T-helper 1 cell treated with Interleukin-12 subunit alpha and Interleukin-12 subunit beta and Interleukin-4 antibody, amounts not matched to agents 30 μg/mL and 1 μg/mL, for 36 hours (primary cell): ENCODE measurements around the gene SPRYD4.
A peak's percentile ranks its signal among the peaks of the same experiment; 100 is the strongest.
"Not testable (repeated sequence)": the region's sequence is repeated elsewhere in the genome, so short reads cannot be mapped to it uniquely, and the experiment has no call there.

Experiments used
- H3K27ac Mint-ChIP-seq: one replicate; pipeline ENCODE4 v1.8.0; 2021; ENCODE audit warnings: mild to moderate bottlenecking, mixed read lengths
- H3K27me3 Mint-ChIP-seq: one replicate; pipeline ENCODE4 v1.8.0; 2021; ENCODE audit warnings: low read depth, mixed read lengths
- H3K36me3 Mint-ChIP-seq: one replicate; pipeline ENCODE4 v1.8.0; 2021; ENCODE audit warnings: low read depth, mixed read lengths
- H3K4me1 Mint-ChIP-seq: one replicate; pipeline ENCODE4 v1.8.0; 2021; ENCODE audit warnings: low read depth, mixed read lengths
- H3K4me3 Mint-ChIP-seq: one replicate; pipeline ENCODE4 v1.8.0; 2021; ENCODE audit warnings: mild to moderate bottlenecking, moderate library complexity, mixed read lengths
- H3K9me3 Mint-ChIP-seq: one replicate; pipeline ENCODE4 v1.8.0; 2021; ENCODE audit warnings: mixed read lengths

Gene SPRYD4

DNA sequence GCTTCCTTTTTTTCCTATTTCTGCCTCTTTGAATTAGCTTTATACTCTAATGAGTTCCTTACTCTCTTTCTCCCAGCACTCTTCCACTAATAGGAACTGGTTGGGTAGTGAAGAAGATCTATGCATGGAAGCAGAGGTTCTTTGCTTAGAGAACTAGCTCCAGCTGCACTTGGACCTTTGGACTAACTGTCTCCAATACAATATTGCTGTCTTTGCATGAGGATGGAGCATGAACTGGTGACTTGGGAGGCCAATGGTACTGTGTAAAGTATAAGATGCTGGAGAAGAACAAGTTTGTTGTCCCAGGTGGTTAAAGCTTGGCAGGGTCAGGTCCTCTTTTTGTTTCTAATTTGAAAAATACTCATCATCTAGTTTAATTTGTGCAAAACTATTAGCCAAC, 22.0 kb downstream of the SPRYD4 start:
- Mint-ChIP-seq H3K27ac (no peak overlapping the region), H3K36me3 (peaks cover 2% of the 10 kb centered on the region), H3K4me1 (peaks cover 13% of the 10 kb centered on the region), H3K9me3 (no peaks in the 10 kb centered on the region), H3K27me3 (peaks cover 62% of the 10 kb centered on the region), H3K4me3 (no peak overlapping the region)

DNA sequence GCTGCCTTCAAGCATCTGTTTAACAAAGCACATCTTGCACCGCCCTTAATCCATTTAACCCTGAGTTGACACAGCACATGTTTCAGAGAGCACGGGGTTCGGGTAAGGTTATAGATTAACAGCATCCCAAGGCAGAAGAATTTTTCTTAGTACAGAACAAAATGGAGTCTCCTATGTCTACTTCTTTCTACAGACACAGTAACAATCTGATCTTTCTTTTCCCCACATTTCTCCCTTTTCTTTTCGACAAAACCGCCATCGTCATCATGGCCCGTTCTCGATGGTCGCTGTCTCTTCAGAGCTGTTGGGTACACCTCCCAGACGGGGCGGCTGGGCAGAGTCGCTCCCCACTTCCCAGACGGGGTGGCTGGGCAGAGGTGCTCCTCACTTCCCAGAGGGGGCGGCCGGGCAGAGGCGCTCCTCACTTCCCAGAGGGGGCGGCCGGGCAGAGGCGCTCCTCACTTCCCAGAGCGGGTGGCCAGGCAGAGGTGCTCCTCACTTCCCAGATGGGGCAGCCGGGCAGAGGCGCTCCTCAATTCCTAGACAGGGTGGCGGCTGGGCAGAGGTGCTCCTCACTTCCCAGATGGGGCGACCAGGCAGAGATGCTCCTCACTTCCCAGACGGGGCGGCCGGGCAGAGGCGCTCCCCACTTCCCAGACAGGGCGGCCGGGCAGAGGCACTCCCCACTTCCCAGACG, 25.2 kb downstream of the SPRYD4 start:
- H3K27ac Mint-ChIP-seq, H3K9me3 Mint-ChIP-seq, H3K4me3 Mint-ChIP-seq, H3K36me3 Mint-ChIP-seq, H3K4me1 Mint-ChIP-seq: not testable (repeated sequence)
- peaks cover 37% of the 10 kb centered on the region for H3K27me3 Mint-ChIP-seq

DNA sequence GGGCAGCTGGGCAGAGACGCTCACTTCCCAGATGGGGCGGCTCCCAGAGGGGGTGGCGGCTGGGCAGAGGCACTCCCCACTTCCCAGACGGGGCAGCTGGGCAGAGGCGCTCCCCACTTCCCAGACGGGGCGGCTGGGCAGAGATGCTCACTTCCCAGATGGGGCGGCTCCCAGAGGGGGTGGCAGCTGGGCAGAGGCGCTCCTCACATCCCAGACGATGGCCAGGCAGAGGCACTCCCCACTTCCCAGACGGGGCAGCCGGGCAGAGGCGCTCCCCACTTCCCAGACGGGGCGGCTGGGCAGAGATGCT, 25.7 kb downstream of the SPRYD4 start:
- not testable (repeated sequence) for H3K4me3 Mint-ChIP-seq, H3K27ac Mint-ChIP-seq, H3K4me1 Mint-ChIP-seq, H3K36me3 Mint-ChIP-seq, H3K9me3 Mint-ChIP-seq
- peaks cover 32% of the 10 kb centered on the region for H3K27me3 Mint-ChIP-seq

DNA sequence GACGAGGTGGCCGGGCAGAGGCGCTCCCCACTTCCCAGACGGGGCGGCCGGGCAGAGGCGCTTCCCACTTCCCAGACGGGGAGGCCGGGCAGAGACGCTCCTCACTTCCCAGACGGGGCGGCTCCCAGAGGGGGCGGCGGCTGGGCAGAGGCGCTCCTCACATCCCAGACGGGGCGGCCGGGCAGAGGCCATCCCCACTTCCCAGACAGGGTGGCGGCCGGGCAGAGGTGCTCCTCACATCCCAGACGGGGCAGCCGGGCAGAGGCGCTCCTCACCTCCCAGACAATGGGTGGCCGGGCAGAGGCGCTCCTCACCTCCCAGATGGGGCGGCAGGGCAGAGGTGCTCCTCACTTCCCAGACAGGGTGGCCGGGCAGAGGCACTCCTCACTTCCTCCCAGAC, 26.1 kb downstream of the SPRYD4 start:
- H3K9me3 Mint-ChIP-seq, H3K4me3 Mint-ChIP-seq, H3K27ac Mint-ChIP-seq, H3K4me1 Mint-ChIP-seq, H3K36me3 Mint-ChIP-seq: not testable (repeated sequence)
- H3K27me3 Mint-ChIP-seq = peaks cover 28% of the 10 kb centered on the region

DNA sequence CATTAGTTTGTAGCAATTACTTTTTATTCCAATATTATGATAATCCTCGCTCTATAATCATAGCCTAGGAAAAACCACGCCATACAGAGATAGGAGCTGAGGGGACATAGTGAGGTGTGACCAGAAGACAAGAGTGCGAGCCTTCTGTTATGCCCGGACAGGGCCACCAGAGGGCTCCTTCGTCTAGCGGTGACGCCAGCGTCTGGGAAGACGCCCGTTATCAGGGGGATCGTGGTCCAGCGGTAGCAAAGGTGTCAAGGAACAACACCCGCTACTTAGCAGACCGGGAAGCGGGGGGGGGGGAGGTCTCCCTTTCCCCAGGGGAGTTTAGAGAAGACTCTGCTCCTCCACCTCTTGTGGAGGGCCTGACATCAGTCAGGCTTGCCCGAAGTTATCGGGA, 28.3 kb downstream of the SPRYD4 start:
- peaks cover 13% of the 10 kb centered on the region for H3K27me3 Mint-ChIP-seq
- H3K4me1 Mint-ChIP-seq, H3K36me3 Mint-ChIP-seq, H3K27ac Mint-ChIP-seq, H3K9me3 Mint-ChIP-seq: not testable (repeated sequence)
- H3K4me3 Mint-ChIP-seq = peak overlapping the region; percentile 41

DNA sequence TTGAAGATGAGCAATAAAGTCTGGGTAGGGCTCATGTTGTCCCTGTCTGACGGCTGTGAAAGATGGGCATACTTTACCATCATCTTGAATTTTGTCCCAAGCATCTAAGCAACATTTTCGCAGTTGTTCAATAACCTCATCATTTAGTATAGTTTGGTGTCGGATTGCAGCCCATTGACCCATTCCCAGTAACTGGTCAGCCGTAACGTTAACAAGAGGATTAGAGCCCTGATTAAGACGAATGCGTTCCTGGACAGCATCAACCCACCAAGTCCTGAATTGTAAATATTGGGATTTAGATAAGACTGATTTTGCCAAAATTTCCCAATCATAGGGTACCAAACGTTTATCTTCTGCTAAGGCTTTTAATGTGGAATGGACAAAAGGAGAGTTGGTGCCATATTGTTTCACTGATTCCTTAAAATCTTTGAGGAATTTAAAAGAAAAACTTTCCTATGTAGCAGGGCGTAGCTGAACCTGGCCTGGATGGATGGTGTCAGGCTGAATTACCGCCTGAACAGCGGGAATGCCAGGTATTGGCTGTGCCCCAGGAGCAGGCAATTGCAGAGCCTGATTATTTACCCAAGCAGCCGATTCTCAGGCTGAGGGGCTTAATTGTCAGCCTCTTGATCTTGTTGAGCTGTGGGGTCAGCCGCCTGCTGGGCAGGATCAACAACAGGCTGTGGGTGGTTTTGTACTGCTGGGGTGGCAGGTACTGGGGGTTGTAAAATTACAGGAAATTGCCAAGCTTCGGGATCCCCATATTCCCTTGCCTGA, 29.9 kb downstream of the SPRYD4 start:
- H3K36me3 Mint-ChIP-seq, H3K9me3 Mint-ChIP-seq, H3K27me3 Mint-ChIP-seq, H3K4me1 Mint-ChIP-seq, H3K4me3 Mint-ChIP-seq, H3K27ac Mint-ChIP-seq: not testable (repeated sequence)

- H3K4me1 Mint-ChIP-seq, H3K36me3 Mint-ChIP-seq, H3K9me3 Mint-ChIP-seq, H3K27ac Mint-ChIP-seq, H3K4me3 Mint-ChIP-seq, H3K27me3 Mint-ChIP-seq: not testable (repeated sequence)
Measured at GRCh38 chr12:56499452-56499851, 31.1 kb downstream of the SPRYD4 start.

- not testable (repeated sequence) for H3K4me1 Mint-ChIP-seq, H3K36me3 Mint-ChIP-seq, H3K4me3 Mint-ChIP-seq, H3K27me3 Mint-ChIP-seq, H3K9me3 Mint-ChIP-seq, H3K27ac Mint-ChIP-seq
Measured at GRCh38 chr12:56499879-56500278, 31.5 kb downstream of the SPRYD4 start.

DNA sequence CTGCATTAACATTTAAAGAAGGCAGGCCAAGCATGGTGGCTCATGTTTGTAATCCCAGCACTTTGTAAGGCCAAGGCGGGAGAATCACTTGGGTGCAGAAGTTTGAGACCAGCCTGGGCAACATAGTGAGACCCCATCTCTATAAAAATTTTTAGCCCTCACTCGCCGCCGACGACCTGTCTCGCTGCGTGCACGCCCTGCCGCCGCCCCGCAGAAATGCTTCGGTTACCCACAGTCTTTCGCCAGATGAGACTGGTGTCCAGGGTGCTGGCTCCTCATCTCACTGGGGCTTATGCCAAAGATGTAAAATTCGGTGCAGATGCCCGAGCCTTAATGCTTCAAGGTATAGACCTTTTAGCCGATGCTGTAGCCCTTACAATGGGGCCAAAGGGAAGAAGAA, 42.4 kb downstream of the SPRYD4 start:
- peaks cover 14% of the 10 kb centered on the region for H3K27me3 Mint-ChIP-seq
- H3K36me3 Mint-ChIP-seq = no peaks in the 10 kb centered on the region
- no peaks in the 10 kb centered on the region for H3K9me3 Mint-ChIP-seq
- no peak overlapping the region for H3K4me3 Mint-ChIP-seq
- H3K4me1 Mint-ChIP-seq = peaks cover 4% of the 10 kb centered on the region
- no peak overlapping the region for H3K27ac Mint-ChIP-seq

DNA sequence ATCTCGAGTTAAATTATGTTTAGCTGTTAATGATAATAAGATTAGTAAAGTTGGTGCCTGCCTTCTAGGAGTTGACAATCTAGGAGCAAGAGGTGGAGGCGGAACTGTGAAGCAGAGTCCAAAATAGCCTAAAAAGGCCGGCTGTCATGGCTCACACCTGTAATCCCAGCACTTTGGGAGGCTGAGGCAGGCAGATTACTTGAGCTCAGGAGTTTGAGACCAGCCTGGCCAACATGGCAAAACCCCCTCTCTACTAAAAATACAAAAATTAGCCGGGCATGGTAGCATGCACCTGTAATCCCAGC, 45.6 kb downstream of the SPRYD4 start:
- peaks cover 18% of the 10 kb centered on the region for H3K27me3 Mint-ChIP-seq
- H3K9me3 Mint-ChIP-seq, H3K36me3 Mint-ChIP-seq, H3K27ac Mint-ChIP-seq, H3K4me3 Mint-ChIP-seq, H3K4me1 Mint-ChIP-seq: not testable (repeated sequence)

GRCh38 chr12:56517854-56518253, 49.5 kb downstream of the SPRYD4 start:
- Mint-ChIP-seq H3K36me3 (no peaks in the 10 kb centered on the region), H3K4me3 (no peak overlapping the region), H3K4me1 (peaks cover 25% of the 10 kb centered on the region), H3K27me3 (peaks cover 4% of the 10 kb centered on the region), H3K27ac (no peak overlapping the region), H3K9me3 (no peaks in the 10 kb centered on the region)

- H3K36me3 Mint-ChIP-seq = no peaks in the 10 kb centered on the region
- H3K4me3 Mint-ChIP-seq = no peak overlapping the region
- no peaks in the 10 kb centered on the region for H3K9me3 Mint-ChIP-seq
- H3K27ac Mint-ChIP-seq = no peak overlapping the region
- peaks cover 26% of the 10 kb centered on the region for H3K4me1 Mint-ChIP-seq
- peaks cover 4% of the 10 kb centered on the region for H3K27me3 Mint-ChIP-seq
Measured at GRCh38 chr12:56518570-56518969, 50.2 kb downstream of the SPRYD4 start.

DNA sequence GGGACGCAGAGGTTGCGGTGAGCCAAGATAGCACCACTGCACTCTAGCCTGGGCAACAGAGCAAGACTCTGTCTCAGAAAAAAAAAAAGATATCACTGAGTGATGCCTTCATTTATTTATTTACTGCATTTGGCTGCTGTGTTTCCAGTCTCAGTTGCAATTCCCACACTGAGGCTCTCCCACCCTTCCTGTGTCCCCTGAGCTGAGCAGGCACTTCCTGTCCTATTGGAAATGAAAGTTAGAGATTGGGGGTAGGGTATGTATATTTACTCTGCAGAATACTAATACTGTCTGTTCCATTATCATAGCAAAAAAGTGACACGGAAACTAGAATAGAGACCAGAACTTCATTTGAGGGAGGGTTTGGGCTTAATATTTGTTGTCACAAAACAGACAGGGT, 51.7 kb downstream of the SPRYD4 start:
- Mint-ChIP-seq H3K4me1 (peaks cover 22% of the 10 kb centered on the region), H3K4me3 (no peak overlapping the region), H3K9me3 (no peaks in the 10 kb centered on the region), H3K36me3 (no peaks in the 10 kb centered on the region), H3K27ac (no peak overlapping the region), H3K27me3 (peaks cover 4% of the 10 kb centered on the region)

DNA sequence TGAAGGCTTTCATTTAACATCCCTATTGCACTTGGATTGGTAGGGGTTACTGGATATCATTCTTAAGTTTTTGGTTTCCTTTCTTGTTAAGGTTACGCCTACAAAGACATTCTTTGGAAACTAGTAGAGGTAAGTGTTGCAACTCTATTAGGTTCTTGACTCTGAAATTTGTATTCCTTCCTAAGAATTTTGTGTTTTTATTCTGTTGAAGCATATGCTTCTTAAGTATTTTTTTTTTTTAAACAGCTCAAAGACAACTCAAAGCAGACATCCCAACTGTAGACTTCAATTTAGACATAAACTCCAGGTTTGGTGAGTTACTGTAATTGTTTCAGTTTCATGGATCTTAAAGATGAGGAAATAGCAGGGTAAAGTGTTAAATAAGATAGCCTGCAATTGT, 52.1 kb downstream of the SPRYD4 start:
- Mint-ChIP-seq H3K27ac (no peak overlapping the region), H3K4me3 (no peak overlapping the region), H3K27me3 (peaks cover 4% of the 10 kb centered on the region), H3K4me1 (peaks cover 22% of the 10 kb centered on the region), H3K9me3 (no peaks in the 10 kb centered on the region), H3K36me3 (no peaks in the 10 kb centered on the region)

GRCh38 chr12:56521209-56521589, 52.8 kb downstream of the SPRYD4 start:
- H3K27me3 Mint-ChIP-seq = peaks cover 4% of the 10 kb centered on the region
- peak overlapping the region; percentile 86 for H3K27ac Mint-ChIP-seq
- no peaks in the 10 kb centered on the region for H3K36me3 Mint-ChIP-seq
- peaks cover 22% of the 10 kb centered on the region for H3K4me1 Mint-ChIP-seq
- no peaks in the 10 kb centered on the region for H3K9me3 Mint-ChIP-seq
- peak overlapping the region; percentile 88 for H3K4me3 Mint-ChIP-seq
